ENCODE measurements around the gene KCNQ1.

Gene KCNQ1

GRCh38 chr11:2779981-2780849 is 335.4 kb downstream of the KCNQ1 start:
- H3K27me3 ChIP-seq (ENCODE audit: control insufficient read depth in 1 of 2, insufficient read depth in 1 of 2, low read length in 2 of 2) = peaks cover 0 to 10% of the 10 kb centered on the region in 2 experiments
- no peak overlapping the region for H2BK5ac ChIP-seq (ENCODE audit: low read depth, low read length, poor library complexity, severe bottlenecking)
- H3K27ac ChIP-seq (ENCODE audit: low read length, poor library complexity, severe bottlenecking) = no peak overlapping the region
- peak overlapping the region; percentile 73 for H4K91ac ChIP-seq (ENCODE audit: low read length)
- H2AK5ac ChIP-seq (ENCODE audit: low read length, severe bottlenecking) = no peak overlapping the region
- peak overlapping the region in 1 of 2 experiments; percentile 13 for H3K4ac ChIP-seq (ENCODE audit: low read depth in 1 of 2, low read length in 2 of 2)
- no peaks in the 10 kb centered on the region for H3K9me3 ChIP-seq (ENCODE audit: control insufficient read depth, low read length)
- no peak overlapping the region for H3K9ac ChIP-seq (ENCODE audit: low read length)
- H3K4me2 ChIP-seq (ENCODE audit: low read length, poor library complexity, severe bottlenecking) = no peak overlapping the region
- H2BK12ac ChIP-seq (ENCODE audit: low read length in 2 of 2) = peak overlapping the region in 1 of 2 experiments; percentile 74
- no peak overlapping the region for H3K23ac ChIP-seq (ENCODE audit: low read length in 2 of 2)
- H3K36me3 ChIP-seq (ENCODE audit: control insufficient read depth in 1 of 2, insufficient read depth in 2 of 2, low read depth in 1 of 2, low read length in 2 of 2) = no peaks in the 10 kb centered on the region
- peak overlapping the region; percentile 70 for H4K8ac ChIP-seq (ENCODE audit: low read length)
- H3K4me3 ChIP-seq (ENCODE audit: insufficient read depth in 1 of 2, low read depth in 1 of 2, low read length in 2 of 2) = no peak overlapping the region
- WGBS = 83% methylated on average over 23 of the region's 23 CpGs
- H2BK120ac ChIP-seq (ENCODE audit: low read depth, low read length) = no peak overlapping the region
- H3K4me1 ChIP-seq (ENCODE audit: control insufficient read depth, insufficient read depth, low read depth, low read length) = peaks cover 26% of the 10 kb centered on the region
- peak overlapping the region; percentile 75 for H2BK15ac ChIP-seq (ENCODE audit: low read depth, poor library complexity, severe bottlenecking)
- H3K18ac ChIP-seq (ENCODE audit: low read depth in 1 of 2, low read length in 2 of 2) = peak overlapping the region; percentile 8 to 69
- DNase-seq = no peak
- H3K79me1 ChIP-seq (replicated peaks; ENCODE audit: low read length, poor library complexity, severe bottlenecking) = no peaks in the 10 kb centered on the region
- H3K14ac ChIP-seq (ENCODE audit: low read length in 2 of 2) = peak overlapping the region in 1 of 2 experiments; percentile 49
- no peak overlapping the region for H2AFZ ChIP-seq (ENCODE audit: low read depth, low read length)

- H3K14ac ChIP-seq (ENCODE audit: low read length in 2 of 2) = peak overlapping the region in 1 of 2 experiments; percentile 61
- H4K91ac ChIP-seq (ENCODE audit: low read length) = peak overlapping the region; percentile 77
- peaks cover 0 to 9% of the 10 kb centered on the region in 2 experiments for H3K27me3 ChIP-seq (ENCODE audit: control insufficient read depth in 1 of 2, insufficient read depth in 1 of 2, low read length in 2 of 2)
- H2BK5ac ChIP-seq (ENCODE audit: low read depth, low read length, poor library complexity, severe bottlenecking) = no peak overlapping the region
- H2AK5ac ChIP-seq (ENCODE audit: low read length, severe bottlenecking) = no peak overlapping the region
- peak overlapping the region in 1 of 2 experiments; percentile 99 for H2BK12ac ChIP-seq (ENCODE audit: low read length in 2 of 2)
- no peaks in the 10 kb centered on the region for H3K79me1 ChIP-seq (replicated peaks; ENCODE audit: low read length, poor library complexity, severe bottlenecking)
- H2BK120ac ChIP-seq (ENCODE audit: low read depth, low read length) = peak overlapping the region; percentile 65
- no peak overlapping the region for H3K27ac ChIP-seq (ENCODE audit: low read length, poor library complexity, severe bottlenecking)
- peak overlapping the region; percentile 18 to 85 for H3K4ac ChIP-seq (ENCODE audit: low read depth in 1 of 2, low read length in 2 of 2)
- 72% methylated on average over 9 of the region's 9 CpGs for WGBS
- DNase-seq = no peak
- H2BK15ac ChIP-seq (ENCODE audit: low read depth, poor library complexity, severe bottlenecking) = peak overlapping the region; percentile 68
- H3K4me1 ChIP-seq (ENCODE audit: control insufficient read depth, insufficient read depth, low read depth, low read length) = peaks cover 26% of the 10 kb centered on the region
- no peak overlapping the region for H3K9ac ChIP-seq (ENCODE audit: low read length)
- H3K23ac ChIP-seq (ENCODE audit: low read length in 2 of 2) = no peak overlapping the region
- H3K4me3 ChIP-seq (ENCODE audit: insufficient read depth in 1 of 2, low read depth in 1 of 2, low read length in 2 of 2) = no peak overlapping the region
- no peak overlapping the region for H2AFZ ChIP-seq (ENCODE audit: low read depth, low read length)
- H3K18ac ChIP-seq (ENCODE audit: low read depth in 1 of 2, low read length in 2 of 2) = peak overlapping the region; percentile 38 to 89
- no peak overlapping the region for H3K4me2 ChIP-seq (ENCODE audit: low read length, poor library complexity, severe bottlenecking)
- H3K36me3 ChIP-seq (ENCODE audit: control insufficient read depth in 1 of 2, insufficient read depth in 2 of 2, low read depth in 1 of 2, low read length in 2 of 2) = no peaks in the 10 kb centered on the region
- no peaks in the 10 kb centered on the region for H3K9me3 ChIP-seq (ENCODE audit: control insufficient read depth, low read length)
- H4K8ac ChIP-seq (ENCODE audit: low read length) = peak overlapping the region; percentile 89
These were observed 336.1 kb downstream of the KCNQ1 start for GRCh38 chr11:2780850-2781407.

- peaks cover 0 to 9% of the 10 kb centered on the region in 2 experiments for H3K27me3 ChIP-seq (ENCODE audit: control insufficient read depth in 1 of 2, insufficient read depth in 1 of 2, low read length in 2 of 2)
- H3K27ac ChIP-seq (ENCODE audit: low read length, poor library complexity, severe bottlenecking) = no peak overlapping the region
- 74% methylated on average over 17 of the region's 19 CpGs for WGBS
- peak overlapping the region; percentile 75 for H2BK15ac ChIP-seq (ENCODE audit: low read depth, poor library complexity, severe bottlenecking)
- peak overlapping the region; percentile 78 for H2AFZ ChIP-seq (ENCODE audit: low read depth, low read length)
- peak overlapping the region; percentile 65 for H2BK120ac ChIP-seq (ENCODE audit: low read depth, low read length)
- H4K91ac ChIP-seq (ENCODE audit: low read length) = peak overlapping the region; percentile 87
- H2AK5ac ChIP-seq (ENCODE audit: low read length, severe bottlenecking) = peak overlapping the region; percentile 13
- no peaks in the 10 kb centered on the region for H3K9me3 ChIP-seq (ENCODE audit: control insufficient read depth, low read length)
- peak overlapping the region; percentile 76 to 89 for H3K18ac ChIP-seq (ENCODE audit: low read depth in 1 of 2, low read length in 2 of 2)
- peak; percentile 55 for DNase-seq
- H2BK12ac ChIP-seq (ENCODE audit: low read length in 2 of 2) = peak overlapping the region; percentile 44 to 99
- H2BK5ac ChIP-seq (ENCODE audit: low read depth, low read length, poor library complexity, severe bottlenecking) = no peak overlapping the region
- H4K8ac ChIP-seq (ENCODE audit: low read length) = peak overlapping the region; percentile 89
- no peak overlapping the region for H3K4me3 ChIP-seq (ENCODE audit: insufficient read depth in 1 of 2, low read depth in 1 of 2, low read length in 2 of 2)
- H3K4ac ChIP-seq (ENCODE audit: low read depth in 1 of 2, low read length in 2 of 2) = peak overlapping the region; percentile 82 to 85
- H3K4me2 ChIP-seq (ENCODE audit: low read length, poor library complexity, severe bottlenecking) = no peak overlapping the region
- no peaks in the 10 kb centered on the region for H3K36me3 ChIP-seq (ENCODE audit: control insufficient read depth in 1 of 2, insufficient read depth in 2 of 2, low read depth in 1 of 2, low read length in 2 of 2)
- H3K9ac ChIP-seq (ENCODE audit: low read length) = no peak overlapping the region
- H3K14ac ChIP-seq (ENCODE audit: low read length in 2 of 2) = peak overlapping the region in 1 of 2 experiments; percentile 96
- peak overlapping the region in 1 of 2 experiments; percentile 40 for H3K23ac ChIP-seq (ENCODE audit: low read length in 2 of 2)
- no peaks in the 10 kb centered on the region for H3K79me1 ChIP-seq (replicated peaks; ENCODE audit: low read length, poor library complexity, severe bottlenecking)
- H3K4me1 ChIP-seq (ENCODE audit: control insufficient read depth, insufficient read depth, low read depth, low read length) = peaks cover 26% of the 10 kb centered on the region
These were observed 336.8 kb downstream of the KCNQ1 start for GRCh38 chr11:2781408-2782274.

Data from mesenchymal stem cell (in vitro differentiated cells and primary cell).